GM23338 (cell line): Measurements from ENCODE around the gene SLC8B1. TPM values are rescaled to one million over a fixed set of nuclear protein-coding genes. Genes with fewer than 3 reads are reported as not detected.

ENCODE experiments used
- ATAC-seq: fragments of 200-7000 bp; cut with Tn5 transposase; 3 replicates; pipeline ENCODE4 v1.9.1; 2020
- DNase-seq: peaks from one replicate; pipeline ENCODE4 v3.0.0-alpha.2; 2015; ENCODE audit warnings: low spot score
- H2AFZ ChIP-seq: fragments of 200-600 bp; sonication (generic); 2 replicates; pipeline ENCODE4 v1.8.0; 2016; ENCODE audit warnings: antibody characterized with exemption, mild to moderate bottlenecking, moderate library complexity
- H3F3A ChIP-seq: fragments of 200-600 bp; sonication (generic); replicated peaks from 2 replicates; pipeline ENCODE4 v1.8.0; 2017; ENCODE audit warnings: antibody characterized with exemption, mixed run types, low read depth
- H3K27ac ChIP-seq: fragments of 200-600 bp; sonication (generic); 2 replicates; pipeline ENCODE4 v1.6.1; 2016; ENCODE audit warnings: low read depth
- H3K27me3 ChIP-seq: fragments of 200-600 bp; sonication (generic); 2 replicates; pipeline ENCODE4 v1.8.0; 2016; ENCODE audit warnings: mild to moderate bottlenecking, mixed run types, moderate library complexity; ENCODE audit not compliant: insufficient read depth
- H3K36me3 ChIP-seq: fragments of 200-600 bp; sonication (generic); 2 replicates; pipeline ENCODE4 v1.8.0; 2016; ENCODE audit warnings: mild to moderate bottlenecking; ENCODE audit not compliant: insufficient read depth
- H3K4me1 ChIP-seq: fragments of 200-600 bp; sonication (generic); 2 replicates; pipeline ENCODE4 v1.8.0; 2016; ENCODE audit warnings: mild to moderate bottlenecking, moderate library complexity; ENCODE audit not compliant: insufficient read depth
- H3K4me2 ChIP-seq: fragments of 200-600 bp; sonication (generic); 2 replicates; pipeline ENCODE4 v1.7.1; 2017; ENCODE audit warnings: mixed run types
- H3K4me3 ChIP-seq: fragments of 200-600 bp; sonication (generic); 2 replicates; pipeline ENCODE4 v1.6.1; 2016; ENCODE audit warnings: mixed run types
- H3K79me2 ChIP-seq: fragments of 200-600 bp; sonication (generic); replicated peaks from 2 replicates; pipeline ENCODE4 v1.8.0; 2017; ENCODE audit warnings: mild to moderate bottlenecking; ENCODE audit not compliant: insufficient read depth
- H3K9me2 ChIP-seq: fragments of 200-600 bp; sonication (generic); 2 replicates; pipeline ENCODE4 v1.8.0; 2017; ENCODE audit not compliant: insufficient read depth
- H4K20me1 ChIP-seq: fragments of 200-600 bp; sonication (generic); replicated peaks from 2 replicates; pipeline ENCODE4 v1.8.0; 2017; ENCODE audit warnings: mild to moderate bottlenecking; ENCODE audit not compliant: insufficient read depth
- H3K27ac Mint-ChIP-seq: 2 replicates; pipeline ENCODE4 v1.8.0; 2020; ENCODE audit warnings: inconsistent platforms, mild to moderate bottlenecking, moderate library complexity, mixed read lengths
- H3K27me3 Mint-ChIP-seq: 3 replicates; pipeline ENCODE4 v1.8.0; 2022; ENCODE audit warnings: low read depth, mild to moderate bottlenecking, moderate library complexity, mixed read lengths, inconsistent platforms; ENCODE audit not compliant: insufficient read depth, poor library complexity
- H3K36me3 Mint-ChIP-seq: 3 replicates; pipeline ENCODE4 v1.8.0; 2021; ENCODE audit warnings: low read depth, mild to moderate bottlenecking, inconsistent platforms, moderate library complexity, mixed read lengths
- H3K4me1 Mint-ChIP-seq: 3 replicates; pipeline ENCODE4 v1.8.0; 2020; ENCODE audit warnings: mild to moderate bottlenecking, inconsistent platforms, mixed read lengths
- H3K4me3 Mint-ChIP-seq: 3 replicates; pipeline ENCODE4 v1.8.0; 2021; ENCODE audit warnings: moderate library complexity, mild to moderate bottlenecking, inconsistent platforms, mixed read lengths
- H3K9me3 Mint-ChIP-seq: 3 replicates; pipeline ENCODE4 v1.8.0; 2020; ENCODE audit warnings: moderate library complexity, mild to moderate bottlenecking, inconsistent platforms, mixed read lengths
- CREB1 ChIP-seq: fragments of 250-450 bp; sonication (Bioruptor Pico); IDR thresholded peaks from 2 replicates; pipeline ENCODE4 v1.5.0; 2020; ENCODE audit warnings: low read depth, mild to moderate bottlenecking, moderate library complexity
- EZH2 ChIP-seq: fragments of 200-600 bp; sonication (generic); IDR thresholded peaks from one replicate; pipeline ENCODE4 v1.8.0; 2017; ENCODE audit warnings: antibody characterized with exemption, mild to moderate bottlenecking, low read depth; ENCODE audit not compliant: unreplicated experiment
- EZH2phosphoT487 ChIP-seq: fragments of 200-600 bp; sonication (generic); IDR thresholded peaks from one replicate; pipeline ENCODE4 v1.8.1; 2018; ENCODE audit warnings: antibody characterized with exemption; ENCODE audit not compliant: unreplicated experiment
- NANOG ChIP-seq: IDR thresholded peaks from 2 replicates; pipeline ENCODE4 v1.6.1; 2016; ENCODE audit warnings: antibody characterized with exemption, borderline replicate concordance
- POLR2AphosphoS5 ChIP-seq: IDR thresholded peaks from 2 replicates; pipeline ENCODE4 v1.6.1; 2016; ENCODE audit warnings: antibody characterized with exemption, low read depth
- ZNF114 ChIP-seq: fragments of 250-450 bp; sonication (Bioruptor Pico); IDR thresholded peaks from 2 replicates; pipeline ENCODE4 v1.5.0; 2020; ENCODE audit warnings: mild to moderate bottlenecking, moderate library complexity
- ZNF331 ChIP-seq: fragments of 250-450 bp; sonication (Bioruptor Pico); IDR thresholded peaks from 2 replicates; pipeline ENCODE4 v1.5.0; 2020; ENCODE audit warnings: low read depth, mild to moderate bottlenecking, moderate library complexity
- polyA plus RNA-seq: library from polyadenylated mRNA; unstranded; fragments of >200 nt; fragmentation: Nextera tagmentation; extraction: Ambion mirVana; gene quantifications from 2 replicates; pipeline ENCODE4 v1.2.1, GENCODE V29; 2016
- total RNA-seq: library from RNA; depleted of rRNA; stranded (reverse); fragments of >200 nt; shearing (Covaris generic); gene quantifications from 2 replicates; pipeline ENCODE4 v1.2.3, GENCODE V29; 2014
- TF ChIP-seq, protein P1 (sequence below), 2 experiments: fragments of 200-600 bp in 1 of 2; sonication (generic) in 1 of 2; conservative IDR thresholded peaks; 2 replicates each; pipeline versions ENCODE4 v1.5.1 to v1.6.1; 2016 to 2017; ENCODE audit warnings: antibody characterized with exemption in 2 of 2, low read depth in 2 of 2, mild to moderate bottlenecking in 2 of 2, moderate library complexity in 1 of 2
- TF ChIP-seq, protein P2 (sequence below): IDR thresholded peaks from 2 replicates; pipeline ENCODE4 v1.6.1; 2016; ENCODE audit warnings: antibody characterized with exemption
- TF ChIP-seq, protein P3 (sequence below): fragments of 250-450 bp; sonication (Bioruptor Pico); IDR thresholded peaks from 2 replicates; pipeline ENCODE4 v1.5.0; 2020; ENCODE audit warnings: mild to moderate bottlenecking, moderate library complexity
- TF ChIP-seq, protein P4 (sequence below): IDR thresholded peaks from one replicate; pipeline ENCODE4 v1.6.1; 2018; ENCODE audit warnings: antibody characterized with exemption; ENCODE audit not compliant: unreplicated experiment

Gene SLC8B1
- total and polyA plus RNA-seq, 2 experiments from 2014 or later, result 6.0 to 8.9 TPM

DNA sequence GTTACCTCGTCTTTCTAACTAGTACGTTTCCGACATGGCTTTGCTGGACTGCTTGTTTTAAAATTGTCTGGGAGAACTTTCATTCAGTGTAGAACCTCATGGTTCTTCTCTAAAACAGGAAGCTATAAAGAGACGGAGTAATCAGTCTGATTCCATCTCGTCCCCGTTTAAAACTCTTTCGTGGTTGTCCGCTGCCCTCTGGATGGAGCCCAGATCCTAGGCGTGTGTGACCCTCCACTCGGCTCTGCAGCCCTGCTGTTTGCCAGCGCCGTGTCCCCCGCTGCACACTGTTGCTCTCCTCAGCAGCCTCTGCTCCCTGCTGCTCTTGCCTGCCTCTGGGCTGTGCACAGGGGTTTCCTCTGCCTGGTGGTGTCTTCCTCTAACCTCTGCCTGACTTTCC, 50.2 kb downstream of the SLC8B1 start (continued):
- no peak for TF ChIP-seq NANOG
- TF ChIP-seq, protein P1, sequence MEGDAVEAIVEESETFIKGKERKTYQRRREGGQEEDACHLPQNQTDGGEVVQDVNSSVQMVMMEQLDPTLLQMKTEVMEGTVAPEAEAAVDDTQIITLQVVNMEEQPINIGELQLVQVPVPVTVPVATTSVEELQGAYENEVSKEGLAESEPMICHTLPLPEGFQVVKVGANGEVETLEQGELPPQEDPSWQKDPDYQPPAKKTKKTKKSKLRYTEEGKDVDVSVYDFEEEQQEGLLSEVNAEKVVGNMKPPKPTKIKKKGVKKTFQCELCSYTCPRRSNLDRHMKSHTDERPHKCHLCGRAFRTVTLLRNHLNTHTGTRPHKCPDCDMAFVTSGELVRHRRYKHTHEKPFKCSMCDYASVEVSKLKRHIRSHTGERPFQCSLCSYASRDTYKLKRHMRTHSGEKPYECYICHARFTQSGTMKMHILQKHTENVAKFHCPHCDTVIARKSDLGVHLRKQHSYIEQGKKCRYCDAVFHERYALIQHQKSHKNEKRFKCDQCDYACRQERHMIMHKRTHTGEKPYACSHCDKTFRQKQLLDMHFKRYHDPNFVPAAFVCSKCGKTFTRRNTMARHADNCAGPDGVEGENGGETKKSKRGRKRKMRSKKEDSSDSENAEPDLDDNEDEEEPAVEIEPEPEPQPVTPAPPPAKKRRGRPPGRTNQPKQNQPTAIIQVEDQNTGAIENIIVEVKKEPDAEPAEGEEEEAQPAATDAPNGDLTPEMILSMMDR (conservative IDR thresholded peaks at IDR 0.05; ENCODE audit: low read depth in 2 of 2), result no peak
- TF ChIP-seq EZH2, result no peak
- no peak for TF ChIP-seq EZH2phosphoT487

DNA sequence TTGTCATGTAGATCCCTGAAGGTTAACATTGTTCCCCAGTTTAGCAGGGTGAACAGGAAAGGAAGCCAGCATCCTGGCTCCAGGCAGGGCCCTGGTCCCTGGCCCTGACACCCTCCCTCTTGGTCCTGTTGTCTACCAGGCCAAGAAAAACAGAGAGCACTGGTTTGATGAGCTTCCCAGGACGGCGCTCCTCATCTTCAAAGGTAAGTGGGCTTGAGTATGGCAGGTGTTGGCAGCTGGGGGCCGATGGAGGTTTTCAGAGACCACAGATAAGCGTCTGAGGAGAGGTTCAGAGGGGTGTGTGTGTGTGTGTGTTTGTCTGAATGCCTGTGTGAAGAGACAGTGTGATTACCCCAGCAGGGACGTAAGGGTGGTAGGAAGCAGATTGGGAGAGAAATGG, 56.3 kb downstream of the SLC8B1 start:
- no peak overlapping the region for H3K4me3 Mint-ChIP-seq
- no peaks in the 10 kb centered on the region for H3F3A ChIP-seq
- no peaks in the 10 kb centered on the region for H3K79me2 ChIP-seq
- no peak overlapping the region for H3K4me3 ChIP-seq
- DNase-seq, result no peak
- H3K36me3 ChIP-seq, result no peaks in the 10 kb centered on the region
- ATAC-seq, result no peak
- no peaks in the 10 kb centered on the region for H3K27me3 Mint-ChIP-seq
- H3K4me2 ChIP-seq, result no peak overlapping the region
- H3K4me1 ChIP-seq, result no peaks in the 10 kb centered on the region
- H3K9me3 Mint-ChIP-seq, result no peaks in the 10 kb centered on the region
- H3K27me3 ChIP-seq, result no peaks in the 10 kb centered on the region
- no peaks in the 10 kb centered on the region for H3K4me1 Mint-ChIP-seq
- H4K20me1 ChIP-seq, result no peaks in the 10 kb centered on the region
- no peaks in the 10 kb centered on the region for H3K9me2 ChIP-seq
- peaks cover 6% of the 10 kb centered on the region for H3K36me3 Mint-ChIP-seq
- H3K27ac ChIP-seq, result no peak overlapping the region
- no peak overlapping the region for H2AFZ ChIP-seq
- no peak overlapping the region for H3K27ac Mint-ChIP-seq
- TF ChIP-seq ZNF331 (CRISPR knock-in tag) (no peak), EZH2phosphoT487 (no peak), NANOG (no peak), POLR2AphosphoS5 (no peak), ZNF114 (CRISPR knock-in tag) (no peak), EZH2 (no peak), CREB1 (CRISPR knock-in tag) (no peak)
- TF ChIP-seq, protein P2, sequence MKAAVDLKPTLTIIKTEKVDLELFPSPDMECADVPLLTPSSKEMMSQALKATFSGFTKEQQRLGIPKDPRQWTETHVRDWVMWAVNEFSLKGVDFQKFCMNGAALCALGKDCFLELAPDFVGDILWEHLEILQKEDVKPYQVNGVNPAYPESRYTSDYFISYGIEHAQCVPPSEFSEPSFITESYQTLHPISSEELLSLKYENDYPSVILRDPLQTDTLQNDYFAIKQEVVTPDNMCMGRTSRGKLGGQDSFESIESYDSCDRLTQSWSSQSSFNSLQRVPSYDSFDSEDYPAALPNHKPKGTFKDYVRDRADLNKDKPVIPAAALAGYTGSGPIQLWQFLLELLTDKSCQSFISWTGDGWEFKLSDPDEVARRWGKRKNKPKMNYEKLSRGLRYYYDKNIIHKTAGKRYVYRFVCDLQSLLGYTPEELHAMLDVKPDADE, result no peak
- TF ChIP-seq, protein P3, sequence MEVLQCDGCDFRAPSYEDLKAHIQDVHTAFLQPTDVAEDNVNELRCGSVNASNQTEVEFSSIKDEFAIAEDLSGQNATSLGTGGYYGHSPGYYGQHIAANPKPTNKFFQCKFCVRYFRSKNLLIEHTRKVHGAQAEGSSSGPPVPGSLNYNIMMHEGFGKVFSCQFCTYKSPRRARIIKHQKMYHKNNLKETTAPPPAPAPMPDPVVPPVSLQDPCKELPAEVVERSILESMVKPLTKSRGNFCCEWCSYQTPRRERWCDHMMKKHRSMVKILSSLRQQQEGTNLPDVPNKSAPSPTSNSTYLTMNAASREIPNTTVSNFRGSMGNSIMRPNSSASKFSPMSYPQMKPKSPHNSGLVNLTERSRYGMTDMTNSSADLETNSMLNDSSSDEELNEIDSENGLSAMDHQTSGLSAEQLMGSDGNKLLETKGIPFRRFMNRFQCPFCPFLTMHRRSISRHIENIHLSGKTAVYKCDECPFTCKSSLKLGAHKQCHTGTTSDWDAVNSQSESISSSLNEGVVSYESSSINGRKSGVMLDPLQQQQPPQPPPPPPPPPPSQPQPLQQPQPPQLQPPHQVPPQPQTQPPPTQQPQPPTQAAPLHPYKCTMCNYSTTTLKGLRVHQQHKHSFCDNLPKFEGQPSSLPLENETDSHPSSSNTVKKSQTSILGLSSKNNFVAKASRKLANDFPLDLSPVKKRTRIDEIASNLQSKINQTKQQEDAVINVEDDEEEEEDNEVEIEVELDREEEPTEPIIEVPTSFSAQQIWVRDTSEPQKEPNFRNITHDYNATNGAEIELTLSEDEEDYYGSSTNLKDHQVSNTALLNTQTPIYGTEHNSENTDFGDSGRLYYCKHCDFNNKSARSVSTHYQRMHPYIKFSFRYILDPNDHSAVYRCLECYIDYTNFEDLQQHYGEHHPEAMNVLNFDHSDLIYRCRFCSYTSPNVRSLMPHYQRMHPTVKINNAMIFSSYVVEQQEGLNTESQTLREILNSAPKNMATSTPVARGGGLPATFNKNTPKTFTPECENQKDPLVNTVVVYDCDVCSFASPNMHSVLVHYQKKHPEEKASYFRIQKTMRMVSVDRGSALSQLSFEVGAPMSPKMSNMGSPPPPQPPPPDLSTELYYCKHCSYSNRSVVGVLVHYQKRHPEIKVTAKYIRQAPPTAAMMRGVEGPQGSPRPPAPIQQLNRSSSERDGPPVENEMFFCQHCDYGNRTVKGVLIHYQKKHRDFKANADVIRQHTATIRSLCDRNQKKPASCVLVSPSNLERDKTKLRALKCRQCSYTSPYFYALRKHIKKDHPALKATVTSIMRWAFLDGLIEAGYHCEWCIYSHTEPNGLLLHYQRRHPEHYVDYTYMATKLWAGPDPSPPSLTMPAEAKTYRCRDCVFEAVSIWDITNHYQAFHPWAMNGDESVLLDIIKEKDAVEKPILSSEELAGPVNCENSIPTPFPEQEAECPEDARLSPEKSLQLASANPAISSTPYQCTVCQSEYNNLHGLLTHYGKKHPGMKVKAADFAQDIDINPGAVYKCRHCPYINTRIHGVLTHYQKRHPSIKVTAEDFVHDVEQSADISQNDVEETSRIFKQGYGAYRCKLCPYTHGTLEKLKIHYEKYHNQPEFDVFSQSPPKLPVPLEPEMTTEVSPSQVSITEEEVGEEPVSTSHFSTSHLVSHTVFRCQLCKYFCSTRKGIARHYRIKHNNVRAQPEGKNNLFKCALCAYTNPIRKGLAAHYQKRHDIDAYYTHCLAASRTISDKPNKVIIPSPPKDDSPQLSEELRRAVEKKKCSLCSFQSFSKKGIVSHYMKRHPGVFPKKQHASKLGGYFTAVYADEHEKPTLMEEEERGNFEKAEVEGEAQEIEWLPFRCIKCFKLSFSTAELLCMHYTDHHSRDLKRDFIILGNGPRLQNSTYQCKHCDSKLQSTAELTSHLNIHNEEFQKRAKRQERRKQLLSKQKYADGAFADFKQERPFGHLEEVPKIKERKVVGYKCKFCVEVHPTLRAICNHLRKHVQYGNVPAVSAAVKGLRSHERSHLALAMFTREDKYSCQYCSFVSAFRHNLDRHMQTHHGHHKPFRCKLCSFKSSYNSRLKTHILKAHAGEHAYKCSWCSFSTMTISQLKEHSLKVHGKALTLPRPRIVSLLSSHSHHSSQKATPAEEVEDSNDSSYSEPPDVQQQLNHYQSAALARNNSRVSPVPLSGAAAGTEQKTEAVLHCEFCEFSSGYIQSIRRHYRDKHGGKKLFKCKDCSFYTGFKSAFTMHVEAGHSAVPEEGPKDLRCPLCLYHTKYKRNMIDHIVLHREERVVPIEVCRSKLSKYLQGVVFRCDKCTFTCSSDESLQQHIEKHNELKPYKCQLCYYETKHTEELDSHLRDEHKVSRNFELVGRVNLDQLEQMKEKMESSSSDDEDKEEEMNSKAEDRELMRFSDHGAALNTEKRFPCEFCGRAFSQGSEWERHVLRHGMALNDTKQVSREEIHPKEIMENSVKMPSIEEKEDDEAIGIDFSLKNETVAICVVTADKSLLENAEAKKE (CRISPR knock-in tag), result no peak
- TF ChIP-seq, protein P4, sequence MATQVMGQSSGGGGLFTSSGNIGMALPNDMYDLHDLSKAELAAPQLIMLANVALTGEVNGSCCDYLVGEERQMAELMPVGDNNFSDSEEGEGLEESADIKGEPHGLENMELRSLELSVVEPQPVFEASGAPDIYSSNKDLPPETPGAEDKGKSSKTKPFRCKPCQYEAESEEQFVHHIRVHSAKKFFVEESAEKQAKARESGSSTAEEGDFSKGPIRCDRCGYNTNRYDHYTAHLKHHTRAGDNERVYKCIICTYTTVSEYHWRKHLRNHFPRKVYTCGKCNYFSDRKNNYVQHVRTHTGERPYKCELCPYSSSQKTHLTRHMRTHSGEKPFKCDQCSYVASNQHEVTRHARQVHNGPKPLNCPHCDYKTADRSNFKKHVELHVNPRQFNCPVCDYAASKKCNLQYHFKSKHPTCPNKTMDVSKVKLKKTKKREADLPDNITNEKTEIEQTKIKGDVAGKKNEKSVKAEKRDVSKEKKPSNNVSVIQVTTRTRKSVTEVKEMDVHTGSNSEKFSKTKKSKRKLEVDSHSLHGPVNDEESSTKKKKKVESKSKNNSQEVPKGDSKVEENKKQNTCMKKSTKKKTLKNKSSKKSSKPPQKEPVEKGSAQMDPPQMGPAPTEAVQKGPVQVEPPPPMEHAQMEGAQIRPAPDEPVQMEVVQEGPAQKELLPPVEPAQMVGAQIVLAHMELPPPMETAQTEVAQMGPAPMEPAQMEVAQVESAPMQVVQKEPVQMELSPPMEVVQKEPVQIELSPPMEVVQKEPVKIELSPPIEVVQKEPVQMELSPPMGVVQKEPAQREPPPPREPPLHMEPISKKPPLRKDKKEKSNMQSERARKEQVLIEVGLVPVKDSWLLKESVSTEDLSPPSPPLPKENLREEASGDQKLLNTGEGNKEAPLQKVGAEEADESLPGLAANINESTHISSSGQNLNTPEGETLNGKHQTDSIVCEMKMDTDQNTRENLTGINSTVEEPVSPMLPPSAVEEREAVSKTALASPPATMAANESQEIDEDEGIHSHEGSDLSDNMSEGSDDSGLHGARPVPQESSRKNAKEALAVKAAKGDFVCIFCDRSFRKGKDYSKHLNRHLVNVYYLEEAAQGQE, result no peak
